Pulmonary artery endothelial cell (primary cell): Measurements from ENCODE around the gene SLC35F1. TPM values are rescaled to one million over a fixed set of nuclear protein-coding genes. Genes with fewer than 3 reads are reported as not detected.

Source experiments
- DNase-seq: peaks from one replicate; pipeline ENCODE4 v3.0.0-alpha.2; 2011; ENCODE audit warnings: low read depth, low spot score
- total RNA-seq: library from RNA; depleted of rRNA; stranded (reverse); fragments of >200 nt; gene quantifications from 2 replicates; pipeline ENCODE4 v1.2.3, GENCODE V29; 2014

The SLC35F1 gene
- total RNA-seq, 1 donor from 2014 or later: not detected

DNA sequence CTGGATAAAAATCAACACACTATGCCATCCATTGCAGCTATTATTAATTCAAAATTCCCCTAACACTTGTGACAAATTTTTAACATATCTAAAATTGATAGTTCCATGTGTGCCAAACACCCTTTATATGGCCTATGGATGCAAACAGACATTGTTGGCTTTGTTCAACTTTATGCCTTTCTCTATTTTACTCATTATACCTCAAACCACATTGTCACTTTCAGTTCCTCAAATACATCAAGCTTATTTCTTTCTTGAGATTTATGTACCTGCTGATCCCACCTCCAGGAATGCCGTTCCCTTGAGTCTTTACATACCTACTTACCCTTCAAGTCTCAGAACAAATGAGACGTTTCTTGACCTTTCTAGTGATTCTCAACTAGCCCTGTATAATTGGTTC, 447.6 kb downstream of the SLC35F1 start:
- DNase-seq: no peak

- DNase-seq: no peak
Measured at GRCh38 chr6:118356054-118356453, 449.0 kb downstream of the SLC35F1 start.

- no peak for DNase-seq
Measured at GRCh38 chr6:118356686-118357085, 449.6 kb downstream of the SLC35F1 start.

Other genes with a start within 250 kb of the SLC35F1 start
- gene NUS1, start 231.8 kb upstream of the SLC35F1 start, total RNA-seq: 20.2 and 21.4 TPM in 2 replicates